CD4-positive, alpha-beta T cell treated with Interferon alpha-2 for 1 hour (primary cell): ENCODE measurements around the gene PTGES2.

Experiments
- DNase-seq, 2 donors: peaks; one replicate each; pipeline ENCODE4 v3.0.0-alpha.2; 2020 to 2022

Gene PTGES2

GRCh38 chr9:128102196-128102595 is 25.3 kb downstream of the PTGES2 start:
- no peak for DNase-seq

GRCh38 chr9:128101690-128102089 is 25.8 kb downstream of the PTGES2 start:
- no peak for DNase-seq

- DNase-seq: no peak
Observed at GRCh38 chr9:128101231-128101661, 26.3 kb downstream of the PTGES2 start.

- DNase-seq: no peak
Observed at GRCh38 chr9:128100581-128100980, 26.9 kb downstream of the PTGES2 start.

- DNase-seq: no peak
Observed at GRCh38 chr9:128099932-128100491, 27.5 kb downstream of the PTGES2 start.

- no peak for DNase-seq
Observed at GRCh38 chr9:128099231-128099931, 28.1 kb downstream of the PTGES2 start.

GRCh38 chr9:128098297-128099230 is 29.0 kb downstream of the PTGES2 start:
- DNase-seq: peak; percentile 54 to 79

- DNase-seq: no peak
Observed at GRCh38 chr9:128097543-128098296, 29.8 kb downstream of the PTGES2 start.

- no peak for DNase-seq
Observed at GRCh38 chr9:128096616-128097536, 30.7 kb downstream of the PTGES2 start.

- no peak for DNase-seq
Observed at GRCh38 chr9:128094950-128095544, 32.5 kb downstream of the PTGES2 start.

- peak; percentile 79 to 87 for DNase-seq
Observed at GRCh38 chr9:128094166-128094949, 33.2 kb downstream of the PTGES2 start.

GRCh38 chr9:128093011-128093410 is 34.5 kb downstream of the PTGES2 start:
- DNase-seq: peak in 1 of 2 donors; percentile 31

GRCh38 chr9:128092199-128092977 is 35.1 kb downstream of the PTGES2 start:
- no peak for DNase-seq

- DNase-seq: no peak
Observed at GRCh38 chr9:128091571-128091970, 36.0 kb downstream of the PTGES2 start.

- DNase-seq: no peak
Observed at GRCh38 chr9:128091144-128091543, 36.4 kb downstream of the PTGES2 start.

- no peak for DNase-seq
Observed at GRCh38 chr9:128089299-128089698, 38.2 kb downstream of the PTGES2 start.

- DNase-seq: peak in 1 of 2 donors; percentile 32
Observed at GRCh38 chr9:128088253-128088945, 39.1 kb downstream of the PTGES2 start.

- DNase-seq: no peak
Observed at GRCh38 chr9:128087262-128087661, 40.3 kb downstream of the PTGES2 start.

- no peak for DNase-seq
Observed at GRCh38 chr9:128085943-128086342, 41.6 kb downstream of the PTGES2 start.
